Measurements from ENCODE around the gene RALGAPA1.
"Not testable (repeated sequence)": the region's sequence is repeated elsewhere in the genome, so short reads cannot be mapped to it uniquely, and the experiment has no call there.

RALGAPA1 gene

GRCh38 chr14:35626947-35627346, 182.1 kb downstream of the RALGAPA1 start:
- not testable (repeated sequence) for DNase-seq (ENCODE audit: low read depth)

- DNase-seq (ENCODE audit: low read depth), result not testable (repeated sequence)
Observed at GRCh38 chr14:35621996-35622395, 187.1 kb downstream of the RALGAPA1 start.

- DNase-seq (ENCODE audit: low read depth), result not testable (repeated sequence)
Observed at GRCh38 chr14:35619998-35620397, 189.1 kb downstream of the RALGAPA1 start.

- not testable (repeated sequence) for DNase-seq (ENCODE audit: low read depth)
Observed at GRCh38 chr14:35619461-35619860, 189.6 kb downstream of the RALGAPA1 start.

GRCh38 chr14:35617500-35617899, 191.6 kb downstream of the RALGAPA1 start:
- DNase-seq (ENCODE audit: low read depth), result no peak

GRCh38 chr14:35607380-35607779, 201.7 kb downstream of the RALGAPA1 start:
- DNase-seq (ENCODE audit: low read depth), result no peak

GRCh38 chr14:35600253-35600652, 208.8 kb downstream of the RALGAPA1 start:
- DNase-seq (ENCODE audit: low read depth), result no peak

- DNase-seq (ENCODE audit: low read depth), result no peak
Observed at GRCh38 chr14:35594616-35595015, 214.5 kb downstream of the RALGAPA1 start.

GRCh38 chr14:35587373-35587772, 221.7 kb downstream of the RALGAPA1 start:
- not testable (repeated sequence) for DNase-seq (ENCODE audit: low read depth)

GRCh38 chr14:35578639-35579038, 230.5 kb downstream of the RALGAPA1 start:
- no peak for DNase-seq (ENCODE audit: low read depth)

- DNase-seq (ENCODE audit: low read depth), result no peak
Observed at GRCh38 chr14:35578135-35578534, 231.0 kb downstream of the RALGAPA1 start.

GRCh38 chr14:35576856-35577255, 232.2 kb downstream of the RALGAPA1 start:
- no peak for DNase-seq (ENCODE audit: low read depth)

- DNase-seq (ENCODE audit: low read depth), result no peak
Observed at GRCh38 chr14:35576260-35576659, 232.8 kb downstream of the RALGAPA1 start.

- no peak for DNase-seq (ENCODE audit: low read depth)
Observed at GRCh38 chr14:35573911-35574310, 235.2 kb downstream of the RALGAPA1 start.

- DNase-seq (ENCODE audit: low read depth), result no peak
Observed at GRCh38 chr14:35571598-35571997, 237.5 kb downstream of the RALGAPA1 start.

- no peak for DNase-seq (ENCODE audit: low read depth)
Observed at GRCh38 chr14:35565871-35566464, 243.1 kb downstream of the RALGAPA1 start.

GRCh38 chr14:35558680-35559079, 250.4 kb downstream of the RALGAPA1 start:
- DNase-seq (ENCODE audit: low read depth), result no peak

- no peak for DNase-seq (ENCODE audit: low read depth)
Observed at GRCh38 chr14:35557221-35557747, 251.8 kb downstream of the RALGAPA1 start.

GRCh38 chr14:35556548-35556947, 252.5 kb downstream of the RALGAPA1 start:
- DNase-seq (ENCODE audit: low read depth), result no peak

- DNase-seq (ENCODE audit: low read depth), result no peak
Observed at GRCh38 chr14:35553808-35554207, 255.3 kb downstream of the RALGAPA1 start.

GRCh38 chr14:35551081-35551480, 258.0 kb downstream of the RALGAPA1 start:
- no peak for DNase-seq (ENCODE audit: low read depth)

- DNase-seq (ENCODE audit: low read depth), result no peak
Observed at GRCh38 chr14:35549551-35549950, 259.5 kb downstream of the RALGAPA1 start.

GRCh38 chr14:35543006-35543405, 266.1 kb downstream of the RALGAPA1 start:
- no peak for DNase-seq (ENCODE audit: low read depth)

GRCh38 chr14:35539969-35540368, 269.1 kb downstream of the RALGAPA1 start:
- DNase-seq (ENCODE audit: low read depth), result no peak
